ENCODE measurements around the gene SPTBN1.
A peak's percentile ranks its signal among the peaks of the same experiment; 100 is the strongest.

The SPTBN1 gene

GRCh38 chr2:54609241-54609640 lies 153.1 kb downstream of the SPTBN1 start:
- intact Hi-C loops (cut with DNase I; ENCODE audit: low total_unique reads), result no loop called here
- no peak overlapping the region for H3K27ac ChIP-seq

GRCh38 chr2:54609647-54610046 lies 153.5 kb downstream of the SPTBN1 start:
- H3K4me3 ChIP-seq, result no peak overlapping the region
- TF ChIP-seq CTCF (IDR thresholded peaks at IDR 0.05), result no peak
- no peaks in the 10 kb centered on the region for H3K27me3 ChIP-seq
- H3K4me1 ChIP-seq, result peaks cover 0 to 59% (median 30%) of the 10 kb centered on the region in 4 donors
- peaks cover 0 to 25% (median 6%) of the 10 kb centered on the region in 3 donors for H3K36me3 ChIP-seq
- no peak for DNase-seq
- no peak overlapping the region for H3K27ac ChIP-seq
- H3K9me3 ChIP-seq, result no peaks in the 10 kb centered on the region
- intact Hi-C loops (cut with DNase I; ENCODE audit: low total_unique reads), result no loop called here

More at GRCh38 chr2:54609241-54609640, 153.1 kb downstream of the SPTBN1 start:
- Histone ChIP-seq H3K4me3 (no peak overlapping the region), H3K9me3 (no peaks in the 10 kb centered on the region), H3K4me1 (peaks cover 0 to 60% (median 33%) of the 10 kb centered on the region in 4 donors), H3K36me3 (peaks cover 0 to 22% (median 6%) of the 10 kb centered on the region in 3 donors), H3K27me3 (no peaks in the 10 kb centered on the region)
- no peak for DNase-seq
- no peak for TF ChIP-seq CTCF (IDR thresholded peaks at IDR 0.05)

- no peak for TF ChIP-seq CTCF (IDR thresholded peaks at IDR 0.05)
- H3K4me1 ChIP-seq, result peaks cover 0 to 48% (median 23%) of the 10 kb centered on the region in 4 donors
- H3K36me3 ChIP-seq, result peaks cover 0 to 29% (median 6%) of the 10 kb centered on the region in 3 donors
- intact Hi-C loops (cut with DNase I; ENCODE audit: low total_unique reads), result no loop called here
- H3K27ac ChIP-seq, result no peak overlapping the region
- no peak overlapping the region for H3K4me3 ChIP-seq
- no peak for DNase-seq
- no peaks in the 10 kb centered on the region for H3K9me3 ChIP-seq
- H3K27me3 ChIP-seq, result no peaks in the 10 kb centered on the region
These were observed 154.6 kb downstream of the SPTBN1 start for GRCh38 chr2:54610700-54611099.

DNA sequence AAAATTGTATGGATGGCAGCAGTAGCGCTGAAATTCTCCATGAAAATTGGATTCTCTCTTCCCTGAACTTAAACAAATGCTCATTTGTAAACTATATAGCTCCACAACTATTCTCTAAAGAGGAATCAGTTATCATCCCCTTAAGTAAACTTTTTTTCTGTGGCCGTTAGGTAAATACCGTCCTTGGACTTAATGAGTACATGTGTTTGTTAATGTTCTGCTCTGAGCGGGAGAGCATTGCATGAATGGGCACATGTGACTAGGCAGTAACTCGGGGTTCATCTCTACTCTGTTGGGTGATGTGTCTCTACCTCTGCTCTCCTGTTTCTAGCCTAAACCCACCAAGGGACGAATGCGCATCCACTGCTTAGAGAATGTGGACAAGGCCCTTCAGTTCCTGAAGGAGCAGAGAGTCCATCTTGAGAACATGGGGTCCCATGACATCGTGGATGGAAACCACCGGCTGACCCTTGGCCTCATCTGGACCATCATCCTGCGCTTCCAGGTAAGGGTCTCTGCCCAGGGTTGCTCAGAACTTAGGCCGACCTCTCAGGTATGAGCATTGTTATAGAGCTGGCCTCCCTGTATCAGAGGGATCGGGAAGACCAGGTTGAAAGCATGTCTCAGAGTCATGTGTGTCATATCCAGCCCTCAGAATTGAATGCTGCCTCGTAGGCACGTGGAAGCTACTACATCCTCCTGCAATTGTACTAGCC lies 155.9 kb downstream of the SPTBN1 start:
- no peaks in the 10 kb centered on the region for H3K9me3 ChIP-seq
- no peak for TF ChIP-seq CTCF (IDR thresholded peaks at IDR 0.05)
- H3K4me3 ChIP-seq, result no peak overlapping the region
- DNase-seq, result no peak
- intact Hi-C loops (cut with DNase I; ENCODE audit: low total_unique reads), result no loop called here
- peaks cover 0 to 38% (median 16%) of the 10 kb centered on the region in 4 donors for H3K4me1 ChIP-seq
- H3K36me3 ChIP-seq, result peaks cover 8 to 33% (median 18%) of the 10 kb centered on the region in 3 donors
- H3K27ac ChIP-seq, result no peak overlapping the region
- H3K27me3 ChIP-seq, result no peaks in the 10 kb centered on the region

- intact Hi-C loops (cut with DNase I; ENCODE audit: low total_unique reads), result no loop called here
- no peak for TF ChIP-seq CTCF (IDR thresholded peaks at IDR 0.05)
- Histone ChIP-seq H3K27ac (peak overlapping the region in 1 of 2 donors; percentile 23), H3K36me3 (peaks cover 20 to 47% (median 32%) of the 10 kb centered on the region in 3 donors), H3K4me3 (no peak overlapping the region), H3K4me1 (peaks cover 0 to 36% (median 15%) of the 10 kb centered on the region in 4 donors), H3K9me3 (no peaks in the 10 kb centered on the region), H3K27me3 (no peaks in the 10 kb centered on the region)
- no peak for DNase-seq
These were observed 157.3 kb downstream of the SPTBN1 start for GRCh38 chr2:54613386-54613785.

Measured in tibial artery (tissue), 4 donors.